Measurements from ENCODE around the gene CRK.
"Not testable (repeated sequence)": the region's sequence is repeated elsewhere in the genome, so short reads cannot be mapped to it uniquely, and the experiment has no call there.

CRK gene

DNA sequence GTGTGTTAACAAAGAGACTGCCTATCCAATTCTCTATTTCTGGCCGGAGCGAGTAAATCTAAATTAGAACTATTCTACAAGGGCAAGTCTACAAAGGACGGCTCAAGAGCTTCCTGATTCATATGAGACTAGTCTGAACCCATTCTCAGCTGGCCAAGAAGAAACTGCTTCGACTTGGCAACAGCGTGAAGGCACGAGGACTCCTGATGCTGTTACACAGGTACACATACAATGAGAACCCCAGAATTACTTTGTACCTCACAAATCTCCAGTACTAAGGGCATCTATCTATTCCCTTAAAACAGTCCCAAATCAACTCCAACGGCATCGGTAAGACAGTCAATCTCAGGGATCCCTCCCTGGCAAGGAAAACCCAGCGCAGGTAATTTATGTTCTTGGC, 1.5 kb downstream of the CRK start:
- Histone ChIP-seq H3K36me3 (peaks cover 24 to 49% (median 46%) of the 10 kb centered on the region in 11 experiments; a peak in 21 of 22 replicates), H3K4me2 (peak overlapping the region; percentile 74 to 99 (median 94)), H3K27me3 (peaks cover 0 to 18% (median 5%) of the 10 kb centered on the region in 11 experiments; a peak in 11 of 22 replicates), H3K4me3 (peak overlapping the region; percentile 83 to 100 (median 99)), H3K4me1 (peaks cover 27 to 56% (median 34%) of the 10 kb centered on the region in 10 experiments), H3K9me3 (replicated peaks in 1 of 11) (no peaks in the 10 kb centered on the region), H4K20me1 (peaks cover 58 to 72% (median 63%) of the 10 kb centered on the region in 11 experiments), H3K27ac (peak overlapping the region; percentile 90 to 99 (median 97); a peak in 17 of 22 replicates), H3K9ac (peak overlapping the region; percentile 93 to 99 (median 98))
- TF ChIP-seq Cebpa-rat (IDR thresholded peaks at IDR 0.05) = no peak

DNA sequence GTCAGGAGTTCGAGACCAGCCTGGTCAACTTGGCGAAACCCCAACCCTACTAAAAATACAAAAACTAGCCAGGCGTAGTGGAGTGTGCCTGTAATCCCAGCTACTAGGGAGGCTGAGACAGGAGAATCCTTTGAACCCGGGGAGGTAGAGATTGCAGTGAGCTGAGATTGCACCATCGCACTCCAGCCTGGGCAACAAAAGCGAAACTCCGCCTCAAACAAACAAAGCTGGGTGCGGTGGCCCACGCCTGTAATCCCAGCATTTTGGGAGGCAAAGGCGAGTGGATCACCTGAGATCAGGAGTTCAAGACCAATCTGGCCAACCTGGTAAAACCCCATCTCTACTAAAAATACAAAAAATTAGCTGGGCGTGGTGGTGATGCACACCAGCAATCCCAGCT, 2.3 kb downstream of the CRK start:
- peak overlapping the region in 3 of 10 experiments; percentile 15 to 100 (median 83); a peak in 2 of 20 replicates for H3K4me3 ChIP-seq
- peaks cover 0 to 14% (median 3%) of the 10 kb centered on the region in 11 experiments; a peak in 10 of 22 replicates for H3K27me3 ChIP-seq
- peaks cover 67 to 78% (median 72%) of the 10 kb centered on the region in 11 experiments for H4K20me1 ChIP-seq
- H3K4me2 ChIP-seq = peak overlapping the region; percentile 74 to 99 (median 94); a peak in 21 of 22 replicates
- H3K36me3 ChIP-seq = peaks cover 31 to 58% (median 53%) of the 10 kb centered on the region in 11 experiments; a peak in 21 of 22 replicates
- H3K9ac ChIP-seq = peak overlapping the region in 3 of 11 experiments; percentile 2 to 98 (median 93); a peak in 5 of 22 replicates
- H3K9me3 ChIP-seq (replicated peaks in 1 of 11); H3K27ac ChIP-seq: not testable (repeated sequence)
- H3K4me1 ChIP-seq = peaks cover 27 to 64% (median 41%) of the 10 kb centered on the region in 10 experiments

DNA sequence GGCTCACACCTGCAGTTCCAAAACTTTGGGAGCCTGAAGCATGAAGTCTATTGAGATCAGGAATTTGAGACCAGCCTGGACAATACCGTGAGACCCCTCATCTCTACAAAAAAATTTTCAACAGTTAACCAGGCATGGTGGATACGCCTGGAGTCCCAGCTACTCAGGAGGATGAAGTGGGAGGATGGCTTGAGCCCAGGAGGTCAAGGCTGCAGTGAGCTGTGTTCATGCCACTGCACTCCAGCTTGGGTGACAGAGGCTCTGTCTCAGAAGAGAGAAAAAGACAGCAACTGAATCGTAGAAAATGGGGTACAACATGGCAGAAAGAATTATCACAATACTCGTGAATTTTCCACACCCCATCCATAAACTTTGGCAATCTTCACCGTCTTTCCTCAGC, 3.2 kb downstream of the CRK start:
- Histone ChIP-seq H3K36me3 (peaks cover 37 to 66% (median 62%) of the 10 kb centered on the region in 11 experiments; a peak in 21 of 22 replicates), H3K4me1 (peaks cover 33 to 73% (median 49%) of the 10 kb centered on the region in 10 experiments), H4K20me1 (peaks cover 75 to 82% (median 80%) of the 10 kb centered on the region in 11 experiments), H3K27ac (no peak overlapping the region), H3K4me3 (no peak overlapping the region), H3K27me3 (peaks cover 0 to 5% (median 0%) of the 10 kb centered on the region in 11 experiments; a peak in 9 of 22 replicates), H3K4me2 (peak overlapping the region in 7 of 11 experiments; percentile 89 to 99 (median 97); a peak in 8 of 22 replicates), H3K9me3 (replicated peaks in 1 of 11) (no peaks in the 10 kb centered on the region), H3K9ac (peak overlapping the region in 2 of 11 experiments; percentile 3 to 93; a peak in 1 of 22 replicates)
- TF ChIP-seq Cebpa-rat (IDR thresholded peaks at IDR 0.05) = no peak

DNA sequence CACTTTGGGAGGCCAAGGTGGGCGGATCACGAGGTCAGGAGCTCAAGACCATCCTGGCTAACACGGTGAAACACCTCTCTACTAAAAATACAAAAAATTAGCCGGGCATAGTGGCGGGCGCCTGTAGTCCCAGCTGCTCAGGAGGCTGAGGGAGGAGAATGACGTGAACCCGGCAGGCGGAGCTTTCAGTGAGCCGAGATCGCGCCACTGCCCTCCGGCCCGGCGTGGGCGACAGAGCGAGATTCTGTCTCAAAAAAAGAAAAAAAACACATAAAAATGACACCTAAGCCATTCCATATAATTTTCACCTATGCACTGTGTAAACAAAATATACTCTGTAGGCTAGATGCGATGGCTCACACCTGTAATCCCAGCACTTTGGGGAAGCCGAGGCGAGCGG, 5.8 kb downstream of the CRK start:
- not testable (repeated sequence) for H3K4me3 ChIP-seq; H3K27ac ChIP-seq; H3K27me3 ChIP-seq; H3K9ac ChIP-seq; H3K9me3 ChIP-seq (replicated peaks in 1 of 11)
- H3K4me2 ChIP-seq = peak overlapping the region in 1 of 11 experiments; percentile 87; a peak in 1 of 22 replicates
- peaks cover 97 to 100% (median 100%) of the 10 kb centered on the region in 11 experiments for H4K20me1 ChIP-seq
- peaks cover 37 to 80% (median 59%) of the 10 kb centered on the region in 10 experiments for H3K4me1 ChIP-seq
- peaks cover 49 to 90% (median 78%) of the 10 kb centered on the region in 11 experiments for H3K36me3 ChIP-seq

DNA sequence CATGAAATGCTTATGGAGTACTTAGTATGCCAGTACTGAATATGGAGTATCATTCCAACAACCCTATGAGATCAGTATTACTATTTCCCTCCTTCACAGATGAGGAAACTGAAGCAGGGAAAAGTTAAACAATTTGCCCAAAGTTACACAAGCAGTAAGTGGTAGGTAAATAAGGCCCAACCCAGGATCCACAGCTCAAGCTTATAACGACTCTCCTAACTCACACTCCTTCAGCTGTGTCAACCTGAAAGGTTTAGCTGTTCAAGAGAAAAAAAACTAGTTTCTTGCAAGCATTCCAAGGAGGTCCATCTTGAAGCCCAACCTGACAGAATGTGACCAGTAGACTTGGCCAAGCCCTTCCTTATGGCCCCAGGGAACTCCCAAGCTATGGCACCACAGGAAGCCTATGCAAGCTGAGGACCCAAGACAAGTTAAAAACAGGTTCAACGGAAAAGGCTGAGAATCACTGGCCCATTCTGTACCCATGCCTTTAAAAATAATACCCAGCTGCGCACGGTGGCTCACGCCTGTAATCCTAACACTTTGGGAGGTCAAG, 6.5 kb downstream of the CRK start:
- Histone ChIP-seq H3K9ac (peak overlapping the region in 2 of 11 experiments; percentile 1 to 9; a peak in 1 of 22 replicates), H3K27ac (peak overlapping the region in 1 of 11 experiments; percentile 26; a peak in 1 of 22 replicates), H3K27me3 (no peaks in the 10 kb centered on the region), H3K4me3 (no peak overlapping the region), H3K4me1 (peaks cover 31 to 78% (median 54%) of the 10 kb centered on the region in 10 experiments), H3K9me3 (replicated peaks in 1 of 11) (no peaks in the 10 kb centered on the region), H3K36me3 (peaks cover 53 to 97% (median 81%) of the 10 kb centered on the region in 11 experiments), H4K20me1 (peaks cover 94 to 100% (median 100%) of the 10 kb centered on the region in 11 experiments), H3K4me2 (peak overlapping the region in 4 of 11 experiments; percentile 81 to 90 (median 84); a peak in 7 of 22 replicates)
- TF ChIP-seq Cebpa-rat (IDR thresholded peaks at IDR 0.05) = no peak

DNA sequence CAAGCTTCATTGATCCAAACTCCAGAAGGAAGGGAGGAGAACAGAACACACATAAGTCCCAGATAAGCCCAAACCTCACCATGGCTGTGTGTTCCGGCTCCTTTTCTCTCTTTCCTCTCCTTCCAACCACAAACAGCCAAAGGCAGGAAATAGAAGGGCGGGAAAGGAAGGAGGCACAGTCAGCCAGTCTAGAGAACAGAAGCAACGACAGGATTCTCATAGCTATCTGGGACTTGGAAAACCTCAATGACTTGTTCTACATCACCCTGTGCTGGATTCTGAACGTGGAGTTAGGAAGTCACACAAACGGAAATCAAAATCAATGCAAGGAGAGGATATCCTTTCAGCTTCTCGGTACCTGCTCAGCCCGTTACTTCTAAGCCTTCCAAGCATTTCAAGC, 9.0 kb downstream of the CRK start:
- Histone ChIP-seq H3K27me3 (no peaks in the 10 kb centered on the region), H3K9ac (peak overlapping the region; percentile 11 to 72 (median 58); a peak in 19 of 22 replicates), H3K4me2 (peak overlapping the region; percentile 59 to 92 (median 82)), H3K4me1 (peaks cover 17 to 54% (median 35%) of the 10 kb centered on the region in 10 experiments), H3K9me3 (replicated peaks in 1 of 11) (no peaks in the 10 kb centered on the region), H3K27ac (peak overlapping the region in 10 of 11 experiments; percentile 20 to 79 (median 67); a peak in 19 of 22 replicates), H3K4me3 (peak overlapping the region in 6 of 10 experiments; percentile 5 to 48 (median 27); a peak in 9 of 20 replicates), H4K20me1 (peaks cover 88 to 100% (median 100%) of the 10 kb centered on the region in 11 experiments), H3K36me3 (peaks cover 50 to 98% (median 76%) of the 10 kb centered on the region in 11 experiments)
- no peak for TF ChIP-seq Cebpa-rat (IDR thresholded peaks at IDR 0.05)

DNA sequence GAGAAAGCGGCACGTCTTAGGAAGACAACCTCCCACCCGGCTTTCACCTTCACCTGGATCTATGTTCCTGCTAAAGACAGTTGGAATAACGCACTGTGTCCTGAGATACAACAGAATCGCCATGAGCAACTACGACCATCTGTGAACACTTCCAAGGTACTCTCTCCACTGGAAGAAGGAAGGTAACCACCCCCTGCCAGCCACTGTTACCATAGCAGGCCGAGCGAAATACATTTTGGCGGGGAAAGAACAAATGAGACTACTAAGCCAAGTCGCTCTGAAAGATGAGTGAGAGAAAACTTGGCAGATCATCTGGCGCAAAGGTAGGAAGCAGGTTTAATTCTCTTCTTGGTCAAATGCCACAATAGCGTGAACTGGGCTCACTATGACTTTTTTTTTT, 9.8 kb downstream of the CRK start:
- H3K4me3 ChIP-seq = no peak overlapping the region
- no peak for TF ChIP-seq Cebpa-rat (IDR thresholded peaks at IDR 0.05)
- peaks cover 88 to 100% (median 100%) of the 10 kb centered on the region in 11 experiments for H4K20me1 ChIP-seq
- H3K4me2 ChIP-seq = peak overlapping the region in 3 of 11 experiments; percentile 73 to 90 (median 81); a peak in 3 of 22 replicates
- peaks cover 47 to 98% (median 76%) of the 10 kb centered on the region in 11 experiments for H3K36me3 ChIP-seq
- peaks cover 17 to 45% (median 35%) of the 10 kb centered on the region in 10 experiments for H3K4me1 ChIP-seq
- no peak overlapping the region for H3K9ac ChIP-seq
- H3K27ac ChIP-seq = peak overlapping the region in 5 of 11 experiments; percentile 55 to 79 (median 74); a peak in 8 of 22 replicates
- no peaks in the 10 kb centered on the region for H3K27me3 ChIP-seq
- H3K9me3 ChIP-seq (replicated peaks in 1 of 11) = no peaks in the 10 kb centered on the region

DNA sequence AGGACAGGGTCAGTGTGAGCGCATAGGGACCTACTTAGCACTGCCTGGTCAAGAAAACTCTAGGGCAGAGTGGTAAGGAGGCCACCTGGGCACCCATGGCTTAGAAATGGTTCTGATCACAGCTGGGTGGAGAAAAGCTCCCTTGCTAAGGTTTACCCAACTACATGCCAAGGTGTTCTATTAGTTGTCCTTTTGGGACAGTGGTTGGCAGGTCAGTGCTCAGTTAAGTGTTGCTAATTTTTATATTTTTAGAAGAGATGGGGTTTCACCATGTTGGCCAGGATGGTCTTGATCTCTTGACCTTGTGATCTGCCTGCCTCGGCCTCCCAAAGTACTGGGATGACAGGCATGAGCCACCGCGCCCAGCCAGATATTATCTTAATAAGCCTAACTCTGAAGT, 10.3 kb downstream of the CRK start:
- H3K4me2 ChIP-seq; H3K9me3 ChIP-seq (replicated peaks in 1 of 11); H3K4me3 ChIP-seq; H3K9ac ChIP-seq; H3K27me3 ChIP-seq: not testable (repeated sequence)
- Histone ChIP-seq H3K4me1 (peaks cover 17 to 45% (median 35%) of the 10 kb centered on the region in 10 experiments), H4K20me1 (peaks cover 91 to 100% (median 100%) of the 10 kb centered on the region in 11 experiments), H3K36me3 (peaks cover 46 to 99% (median 78%) of the 10 kb centered on the region in 11 experiments), H3K27ac (peak overlapping the region in 4 of 11 experiments; percentile 55 to 79 (median 75); a peak in 6 of 22 replicates)

DNA sequence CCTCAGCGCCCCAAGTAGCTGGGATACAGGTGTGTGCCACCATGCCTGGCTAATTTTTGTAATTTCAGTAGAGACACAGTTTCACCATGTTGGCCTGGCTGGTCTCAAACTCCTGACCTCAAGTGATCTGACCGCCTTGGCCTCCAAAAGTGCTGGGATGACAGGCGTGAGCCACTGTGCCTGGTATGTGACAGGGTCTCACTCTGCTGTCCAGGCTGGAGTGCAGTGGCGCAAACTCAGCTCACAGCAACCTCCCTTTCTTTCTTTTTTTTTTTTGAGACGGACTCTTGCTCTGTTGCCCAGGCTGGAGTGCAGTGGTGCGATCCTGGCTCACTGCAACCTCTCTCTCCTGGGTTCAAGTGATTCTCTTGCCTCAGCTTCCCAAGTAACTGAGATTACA, 13.3 kb downstream of the CRK start:
- not testable (repeated sequence) for H3K9ac ChIP-seq; H3K4me3 ChIP-seq; H3K4me2 ChIP-seq; H3K9me3 ChIP-seq (replicated peaks in 1 of 11); H3K27me3 ChIP-seq; H3K27ac ChIP-seq
- peaks cover 89 to 100% (median 100%) of the 10 kb centered on the region in 11 experiments for H4K20me1 ChIP-seq
- H3K4me1 ChIP-seq = peaks cover 10 to 19% (median 14%) of the 10 kb centered on the region in 10 experiments
- H3K36me3 ChIP-seq = peaks cover 25 to 99% (median 68%) of the 10 kb centered on the region in 11 experiments
